Activated CD4-positive, alpha-beta T cell treated with anti-CD3 and anti-CD28 coated beads, Interleukin-2, amount 50 U/mL, for 4 hours (primary cell): ENCODE results near the gene RPUSD1.

Source experiments
- DNase-seq, 2 experiments: peaks; one replicate each; pipeline ENCODE4 v3.0.0-alpha.2; 2020

RPUSD1 gene

DNA sequence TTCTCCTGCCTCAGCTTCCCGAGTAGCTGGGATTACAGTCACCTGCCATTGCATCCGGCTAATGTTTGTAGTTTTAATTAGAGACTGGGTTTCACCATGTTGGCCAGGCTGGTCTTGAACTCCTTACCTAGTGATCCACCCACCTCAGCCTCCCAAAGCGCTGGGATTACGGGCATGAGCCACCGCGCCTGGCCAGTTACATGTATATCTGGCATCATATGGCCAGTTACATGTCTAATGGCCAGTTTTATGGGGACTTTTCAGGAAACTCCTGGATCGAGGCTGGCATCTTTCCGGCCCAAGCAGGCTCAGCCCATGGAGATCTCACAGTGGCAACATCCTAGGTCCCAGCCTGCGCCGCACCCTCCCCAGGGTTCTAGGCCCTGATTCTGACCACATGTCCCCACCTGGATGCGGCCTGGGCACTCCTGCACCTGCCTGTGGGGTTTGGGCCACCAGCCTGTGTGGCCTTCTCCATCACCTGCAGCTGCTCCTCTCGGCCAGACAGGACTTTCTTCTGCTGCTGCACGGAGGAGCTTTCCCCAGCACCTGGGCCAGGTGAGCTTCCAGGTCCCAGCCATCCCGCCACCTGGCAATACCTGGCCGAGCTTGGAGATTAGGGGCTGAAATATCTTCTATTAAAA is 46.1 kb downstream of the RPUSD1 start:
- no peak for DNase-seq

DNA sequence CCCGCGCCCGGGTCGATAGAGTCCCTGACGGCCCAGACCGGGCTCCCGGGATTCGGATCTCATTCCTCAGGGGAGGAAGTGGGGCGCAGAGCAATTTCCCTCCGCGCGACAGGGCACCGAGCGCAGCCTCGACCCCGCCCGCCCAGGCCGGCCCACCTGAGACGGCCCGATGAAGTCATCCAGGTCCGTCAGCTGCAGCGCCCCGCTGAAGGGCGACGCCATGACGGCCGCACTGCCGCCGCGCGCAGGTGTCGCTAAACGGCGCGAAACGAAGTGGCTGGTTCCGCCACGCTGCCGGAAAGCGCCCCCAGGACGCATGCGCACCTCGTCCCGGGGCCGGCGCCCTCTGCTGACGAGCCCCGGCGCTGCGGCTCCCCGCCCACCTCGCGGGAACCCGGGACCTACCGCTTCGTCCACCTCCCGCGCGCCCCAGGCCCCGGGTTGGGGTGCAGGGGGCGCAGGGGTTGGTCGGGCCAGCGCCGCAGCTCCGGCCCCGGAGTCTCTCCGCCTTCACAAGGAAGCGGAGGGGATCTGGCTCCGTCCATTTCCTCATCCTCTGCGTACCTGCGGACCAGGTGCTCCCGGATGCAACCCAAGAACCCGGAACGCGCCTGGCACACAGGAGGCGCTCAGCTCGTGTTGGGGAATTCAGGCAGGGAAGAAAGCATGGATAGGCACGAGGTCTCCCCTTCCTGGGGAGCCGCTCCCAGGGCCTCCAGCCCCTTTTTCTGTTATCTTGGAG is 47.2 kb downstream of the RPUSD1 start, which contains the start of gene CIAO3:
Gene CIAO3, minus strand, starts transcription at position 234 of the 742 bp plus-strand sequence. Its CDS starts 12 bp downstream, at position 222.
- peak; percentile 84 to 87 for DNase-seq

GRCh38 chr16:740459-740763 is 47.8 kb downstream of the RPUSD1 start:
- no peak for DNase-seq

- DNase-seq = no peak
These were observed 48.4 kb downstream of the RPUSD1 start for GRCh38 chr16:739560-740458.

GRCh38 chr16:736936-737481 is 51.2 kb downstream of the RPUSD1 start:
- DNase-seq = no peak

- DNase-seq = no peak
These were observed 52.2 kb downstream of the RPUSD1 start for GRCh38 chr16:735982-736453.

DNA sequence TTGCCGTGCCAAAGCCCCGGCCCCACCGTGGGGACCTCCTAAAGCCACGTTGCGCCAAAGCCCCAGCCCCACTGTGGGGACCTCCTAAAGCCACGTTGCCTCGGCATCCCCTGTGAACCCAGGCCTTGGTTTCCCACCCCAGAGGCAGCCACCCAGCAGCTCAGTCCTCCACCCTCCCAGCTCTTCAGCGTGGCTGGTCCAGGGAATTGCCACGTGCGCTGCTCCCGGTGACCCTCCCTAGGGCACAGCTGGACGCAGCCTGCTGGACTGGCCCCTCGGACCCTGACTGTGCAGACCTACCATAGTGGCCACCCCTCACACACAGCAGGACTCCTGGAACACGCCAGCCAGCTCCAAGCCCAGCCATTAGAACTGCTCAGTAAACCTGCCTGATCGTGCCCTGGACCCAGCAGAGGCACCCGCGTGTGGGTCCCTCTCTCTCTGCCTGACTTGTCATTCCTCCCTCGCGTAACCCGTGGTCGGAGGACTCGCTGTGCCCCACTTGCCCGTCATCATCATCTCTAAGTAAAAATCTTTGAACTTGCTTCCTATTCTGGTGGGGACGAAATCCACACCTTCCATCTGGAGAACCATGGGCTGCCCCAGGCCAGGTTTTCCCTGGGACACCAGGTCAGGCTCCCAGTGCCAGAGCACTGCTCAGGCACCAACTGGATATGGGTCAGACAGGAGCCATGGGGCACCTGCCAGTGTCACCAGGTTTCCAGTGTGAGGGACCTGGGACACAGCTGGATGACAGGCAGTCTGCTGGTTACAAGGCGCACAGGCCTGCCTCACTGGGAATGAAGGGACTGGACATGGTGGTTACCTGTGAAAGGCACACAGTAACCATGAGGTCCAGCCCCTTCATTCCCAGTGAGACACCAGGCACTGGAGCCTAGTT is 53.0 kb downstream of the RPUSD1 start:
- DNase-seq = no peak
